ENCODE results near the gene SLC35B3. TPM values are rescaled to one million over a fixed set of nuclear protein-coding genes. Genes with fewer than 3 reads are reported as not detected.

Gene SLC35B3
- 10.3 TPM for total RNA-seq

DNA sequence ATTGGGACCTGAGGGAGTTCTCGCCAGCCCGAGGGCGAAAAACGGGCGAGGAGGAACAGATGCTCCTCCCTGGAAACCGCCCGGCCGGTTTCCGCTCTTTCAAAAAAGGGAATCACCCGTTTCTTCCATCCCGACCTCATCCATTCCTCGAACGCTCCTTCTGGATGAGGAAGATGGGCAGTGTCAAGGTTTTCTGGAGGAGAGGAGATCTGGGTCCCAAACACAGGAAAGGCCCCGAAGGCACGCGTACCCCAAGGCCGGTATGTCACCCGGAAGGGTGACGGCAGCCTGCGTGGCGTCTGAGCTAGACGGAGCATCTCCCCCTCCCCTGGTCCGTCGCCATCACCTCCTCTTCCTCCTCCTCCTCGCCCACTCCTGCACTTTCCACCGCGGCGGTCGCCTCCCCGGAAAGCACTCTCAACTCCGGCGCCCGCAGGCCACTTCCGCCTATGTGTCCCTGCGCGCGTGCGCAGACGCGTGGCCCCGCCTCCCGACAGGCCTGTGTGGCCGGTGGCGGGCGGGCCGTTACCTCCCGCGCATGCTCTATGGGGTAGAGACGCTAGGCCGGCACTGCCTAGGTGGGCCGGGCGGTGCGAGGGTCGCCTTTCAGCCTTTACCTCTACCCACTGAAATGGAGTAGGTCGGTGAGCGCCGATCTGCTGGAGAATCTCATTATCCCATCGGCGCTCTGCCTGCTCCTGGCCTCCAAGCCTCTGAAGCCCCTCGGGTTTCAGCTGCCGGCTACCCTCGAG, at the start of gene SLC35B3:
Gene SLC35B3, minus strand, starts transcription at position 453 of the 752 bp plus-strand sequence.

All from parietal lobe (tissue), 1 donor.